Upper lobe of left lung (tissue), 6 donors: ENCODE data around the gene TMEM132C. TPM values are rescaled to one million over a fixed set of nuclear protein-coding genes. Genes with fewer than 3 reads are reported as not detected.

Experiments
- ATAC-seq, 2 donors: fragments of 200-7000 bp; cut with Tn5 transposase; one replicate each; pipeline ENCODE4 v1.9.1; 2022; ENCODE audit warnings: mild to moderate bottlenecking in 2 of 2, moderate library complexity in 2 of 2; ENCODE audit not compliant: low FRiP score in 2 of 2
- DNase-seq, 2 donors: peaks; one replicate each; pipeline ENCODE4 v3.0.0-alpha.2; 2019 to 2020
- H3K27ac ChIP-seq, 4 donors: fragments of 200-600 bp; sonication (generic); one replicate each; pipeline ENCODE4 v1.5.1; 2016 to 2019
- H3K27me3 ChIP-seq, 4 donors: fragments of 200-600 bp; sonication (generic); one replicate each; pipeline ENCODE4 v1.5.1; 2017 to 2019
- H3K36me3 ChIP-seq, 4 donors: fragments of 200-600 bp; sonication (generic); one replicate each; pipeline ENCODE4 v1.5.1; 2016 to 2019
- H3K4me1 ChIP-seq, 4 donors: fragments of 200-600 bp; sonication (generic); one replicate each; pipeline ENCODE4 v1.5.1; 2018 to 2019
- H3K4me3 ChIP-seq, 4 donors: fragments of 200-600 bp; sonication (generic); one replicate each; pipeline ENCODE4 v1.5.1; 2017 to 2019; ENCODE audit warnings: mild to moderate bottlenecking in 2 of 4, moderate library complexity in 1 of 4
- H3K9me3 ChIP-seq, 4 donors: fragments of 200-600 bp; sonication (generic); one replicate each; pipeline ENCODE4 v1.5.1; 2018 to 2019
- CTCF ChIP-seq, 6 experiments: fragments of 450-650 bp in 4 of 6; fragments of 200-600 bp in 2 of 6; sonication (generic) in 2 of 6; IDR thresholded peaks; one replicate each; pipeline ENCODE4 v1.5.1; 2016 to 2019; ENCODE audit warnings: antibody characterized with exemption in 6 of 6
- EP300 ChIP-seq, 4 donors: sonication (generic); formaldehyde crosslinking; IDR thresholded peaks; one replicate each; pipeline ENCODE4 v1.5.1; 2017; ENCODE audit warnings: antibody characterized with exemption in 4 of 4, control low read depth in 2 of 4
- POLR2A ChIP-seq, 4 donors: fragments of 450-650 bp; IDR thresholded peaks; one replicate each; pipeline ENCODE4 v1.5.1; 2016 to 2017; ENCODE audit warnings: antibody characterized with exemption in 4 of 4, mild to moderate bottlenecking in 2 of 4
- POLR2AphosphoS5 ChIP-seq, 2 donors: sonication (generic); formaldehyde crosslinking; IDR thresholded peaks; one replicate each; pipeline ENCODE4 v1.5.1; 2017; ENCODE audit warnings: antibody characterized with exemption in 2 of 2
- WGBS, 2 donors: methylation state at CpG; one replicate each; pipeline ENCODE4 v1.1.5; 2017 to 2018; 5-methylcytosine and 5-hydroxymethylcytosine counted together
- total RNA-seq, 6 donors: library from RNA; depleted of rRNA in 4 of 6; stranded (reverse); fragments of >200 nt in 4 of 6; gene quantifications; one replicate each; pipeline versions ENCODE4 v1.1.0 to v1.2.1, GENCODE V29; 2016 to 2021
- donor health status: DM: no; HTN: no; CAD: no; lungs with moderate emphysema.
- donor health status: DM: no; HTN: yes; CAD: no; lungs with severe emphysema.

The TMEM132C gene
- total RNA-seq, 6 donors from 2014 or later = under 0.01 to 2.2 (median 1.1) TPM

- no peaks in the 10 kb centered on the region for H3K36me3 ChIP-seq
- H3K27ac ChIP-seq = no peak overlapping the region
- no peaks in the 10 kb centered on the region for H3K9me3 ChIP-seq
- no peaks in the 10 kb centered on the region for H3K4me1 ChIP-seq
- H3K27me3 ChIP-seq = no peaks in the 10 kb centered on the region
- 64 to 72% methylated on average over 8 to 9 of the region's 9 CpGs for WGBS, 2 donors
- H3K4me3 ChIP-seq = no peak overlapping the region
- DNase-seq = no peak
- ATAC-seq = no peak
- TF ChIP-seq POLR2AphosphoS5 (IDR thresholded peaks at IDR 0.05) = no peak
- TF ChIP-seq POLR2A (IDR thresholded peaks at IDR 0.05) = no peak
- TF ChIP-seq EP300 (IDR thresholded peaks at IDR 0.05) = no peak
- no peak for TF ChIP-seq CTCF (IDR thresholded peaks at IDR 0.05)
Measured at GRCh38 chr12:128583453-128583852, 316.5 kb downstream of the TMEM132C start.

GRCh38 chr12:128586451-128587029, 319.6 kb downstream of the TMEM132C start:
- no peaks in the 10 kb centered on the region for H3K36me3 ChIP-seq
- H3K27me3 ChIP-seq = no peaks in the 10 kb centered on the region
- H3K4me1 ChIP-seq = no peaks in the 10 kb centered on the region
- H3K4me3 ChIP-seq = no peak overlapping the region
- no peaks in the 10 kb centered on the region for H3K9me3 ChIP-seq
- H3K27ac ChIP-seq = no peak overlapping the region
- WGBS, 2 donors = 9 to 37% methylated on average over 4 to 7 of the region's 7 CpGs
- ATAC-seq (no peak), DNase-seq (no peak)
- no peak for TF ChIP-seq EP300 (IDR thresholded peaks at IDR 0.05)
- TF ChIP-seq CTCF (IDR thresholded peaks at IDR 0.05) = no peak
- no peak for TF ChIP-seq POLR2A (IDR thresholded peaks at IDR 0.05)
- TF ChIP-seq POLR2AphosphoS5 (IDR thresholded peaks at IDR 0.05) = no peak

- TF ChIP-seq EP300 (IDR thresholded peaks at IDR 0.05) = no peak
- no peak for TF ChIP-seq POLR2AphosphoS5 (IDR thresholded peaks at IDR 0.05)
- no peak for TF ChIP-seq CTCF (IDR thresholded peaks at IDR 0.05)
- no peak for TF ChIP-seq POLR2A (IDR thresholded peaks at IDR 0.05)
- Histone ChIP-seq H3K9me3 (no peaks in the 10 kb centered on the region), H3K27ac (no peak overlapping the region), H3K27me3 (no peaks in the 10 kb centered on the region), H3K36me3 (no peaks in the 10 kb centered on the region), H3K4me1 (no peaks in the 10 kb centered on the region), H3K4me3 (no peak overlapping the region)
- 78 to 86% methylated on average over 2 of the region's 2 CpGs for WGBS, 2 donors
- DNase-seq (no peak), ATAC-seq (no peak)
Measured at GRCh38 chr12:128587918-128588317, 320.9 kb downstream of the TMEM132C start.

- TF ChIP-seq EP300 (IDR thresholded peaks at IDR 0.05) (no peak), CTCF (IDR thresholded peaks at IDR 0.05) (no peak), POLR2A (IDR thresholded peaks at IDR 0.05) (no peak), POLR2AphosphoS5 (IDR thresholded peaks at IDR 0.05) (no peak)
- no peak overlapping the region for H3K27ac ChIP-seq
- no peaks in the 10 kb centered on the region for H3K9me3 ChIP-seq
- no peaks in the 10 kb centered on the region for H3K36me3 ChIP-seq
- H3K4me3 ChIP-seq = no peak overlapping the region
- DNase-seq = no peak
- WGBS, 2 donors = 35 to 49% methylated on average over 5 to 6 of the region's 6 CpGs
- no peaks in the 10 kb centered on the region for H3K27me3 ChIP-seq
- ATAC-seq = no peak
- no peaks in the 10 kb centered on the region for H3K4me1 ChIP-seq
Measured at GRCh38 chr12:128592220-128592744, 325.3 kb downstream of the TMEM132C start.

GRCh38 chr12:128594521-128594920, 327.6 kb downstream of the TMEM132C start:
- 54 to 59% methylated on average over 7 of the region's 7 CpGs for WGBS, 2 donors

More at GRCh38 chr12:128594521-128594920, 327.6 kb downstream of the TMEM132C start:
- no peaks in the 10 kb centered on the region for H3K36me3 ChIP-seq
- no peak for ATAC-seq
- DNase-seq = no peak
- H3K27me3 ChIP-seq = no peaks in the 10 kb centered on the region
- no peaks in the 10 kb centered on the region for H3K4me1 ChIP-seq
- H3K9me3 ChIP-seq = no peaks in the 10 kb centered on the region
- no peak overlapping the region for H3K27ac ChIP-seq
- TF ChIP-seq CTCF (IDR thresholded peaks at IDR 0.05) (no peak), POLR2AphosphoS5 (IDR thresholded peaks at IDR 0.05) (no peak)
- H3K4me3 ChIP-seq = no peak overlapping the region
